Body of pancreas (tissue), 4 donors: ENCODE data around the gene RXRA.

Experiments used
- CTCF ChIP-seq, 7 experiments: fragments of 450-650 bp in 4 of 7; fragments of 200-600 bp in 3 of 7; sonication (generic) in 3 of 7; IDR thresholded peaks; one replicate each; pipeline ENCODE4 v1.5.1; 2016 to 2019; ENCODE audit warnings: antibody characterized with exemption in 7 of 7
- POLR2A ChIP-seq, 3 donors: fragments of 450-650 bp; IDR thresholded peaks; one replicate each; pipeline ENCODE4 v1.6.1; 2016; ENCODE audit warnings: antibody characterized with exemption in 3 of 3, mild to moderate bottlenecking in 2 of 3

GRCh38 chr9:134428559-134428958, 102.3 kb downstream of the RXRA start:
- TF ChIP-seq CTCF (IDR thresholded peaks at IDR 0.05) (no peak), POLR2A (IDR thresholded peaks at IDR 0.05) (no peak)
